ENCODE data around the gene GPX3. TPM values are rescaled to one million over a fixed set of nuclear protein-coding genes. Genes with fewer than 3 reads are reported as not detected.

GPX3 gene
- total and polyA plus RNA-seq, 2 experiments from 2014 or later: 28.0 to 48.9 TPM

- Histone ChIP-seq H3F3A (replicated peaks; ENCODE audit: low read depth) (no peaks in the 10 kb centered on the region), H3K27ac (ENCODE audit: low read depth) (no peak overlapping the region), H3K36me3 (ENCODE audit: insufficient read depth) (no peaks in the 10 kb centered on the region), H3K4me3 (no peak overlapping the region), H3K79me2 (replicated peaks; ENCODE audit: insufficient read depth) (no peaks in the 10 kb centered on the region), H3K27me3 (ENCODE audit: insufficient read depth) (no peaks in the 10 kb centered on the region), H3K4me2 (no peak overlapping the region), H4K20me1 (replicated peaks; ENCODE audit: insufficient read depth) (no peaks in the 10 kb centered on the region), H3K9me2 (ENCODE audit: insufficient read depth) (no peaks in the 10 kb centered on the region), H2AFZ (no peak overlapping the region), H3K4me1 (ENCODE audit: insufficient read depth) (no peaks in the 10 kb centered on the region)
- DNase-seq (ENCODE audit: low spot score) (no peak), ATAC-seq (no peak)
- no peak for TF ChIP-seq ZNF462 (CRISPR knock-in tag; IDR thresholded peaks at IDR 0.05)
- no peak for TF ChIP-seq REST (IDR thresholded peaks at IDR 0.05; ENCODE audit: unreplicated experiment)
- no peak for TF ChIP-seq EZH2phosphoT487 (IDR thresholded peaks at IDR 0.05; ENCODE audit: unreplicated experiment)
- TF ChIP-seq EZH2 (IDR thresholded peaks at IDR 0.05; ENCODE audit: low read depth, unreplicated experiment): no peak
- no peak for TF ChIP-seq POLR2AphosphoS5 (IDR thresholded peaks at IDR 0.05; ENCODE audit: low read depth)
- no peak for TF ChIP-seq ZNF331 (CRISPR knock-in tag; IDR thresholded peaks at IDR 0.05; ENCODE audit: low read depth)
- no peak for TF ChIP-seq ETS1 (IDR thresholded peaks at IDR 0.05)
- no peak for TF ChIP-seq ZNF114 (CRISPR knock-in tag; IDR thresholded peaks at IDR 0.05)
- TF ChIP-seq STAT1 (IDR thresholded peaks at IDR 0.05; ENCODE audit: unreplicated experiment): no peak
- no peak for TF ChIP-seq JUNB (IDR thresholded peaks at IDR 0.05; ENCODE audit: unreplicated experiment)
- TF ChIP-seq CTCF (conservative IDR thresholded peaks at IDR 0.05; ENCODE audit: low read depth in 2 of 2): no peak
- no peak for TF ChIP-seq CREB1 (CRISPR knock-in tag; IDR thresholded peaks at IDR 0.05; ENCODE audit: low read depth)
- no peak for TF ChIP-seq NANOG (IDR thresholded peaks at IDR 0.05; ENCODE audit: borderline replicate concordance)
- H3K9me3 Mint-ChIP-seq: no peaks in the 10 kb centered on the region
- peaks cover 4% of the 10 kb centered on the region for H3K27me3 Mint-ChIP-seq (ENCODE audit: insufficient read depth, low read depth, poor library complexity)
- no peak overlapping the region for H3K4me3 Mint-ChIP-seq
- H3K36me3 Mint-ChIP-seq (ENCODE audit: low read depth): peaks cover 7% of the 10 kb centered on the region; the same call in 2 of the 3 replicates
- no peaks in the 10 kb centered on the region for H3K4me1 Mint-ChIP-seq
- no peak overlapping the region for H3K27ac Mint-ChIP-seq
These were observed 8.3 kb downstream of the GPX3 start for GRCh38 chr5:151028717-151029116.
